NOMO-1 treated with dmso at 0.1 percent for 144 hours (cell line): ENCODE data around the gene SIGLEC7.

Source experiments
- DNase-seq: peaks from one replicate; lab custom pipeline; 2025; ENCODE audit not compliant: unreplicated experiment; lab: John Stamatoyannopoulos, UW

SIGLEC7 gene

GRCh38 chr19:51142119-51142518 lies at the start of gene SIGLEC7:
Gene SIGLEC7 (plus strand): TSS chr19:51142301. CDS start chr19:51142370, 69 bp downstream.
- DNase-seq: peak; percentile 11

GRCh38 chr19:51093101-51093500 lies 49.0 kb upstream of the SIGLEC7 start:
- no peak for DNase-seq

- DNase-seq: no peak
Observed at GRCh38 chr19:51093510-51094345, 48.4 kb upstream of the SIGLEC7 start.

GRCh38 chr19:51094696-51095279 lies 47.3 kb upstream of the SIGLEC7 start:
- no peak for DNase-seq

- DNase-seq: no peak
Observed at GRCh38 chr19:51096473-51097165, 45.5 kb upstream of the SIGLEC7 start.

GRCh38 chr19:51097166-51097738 lies 44.8 kb upstream of the SIGLEC7 start:
- no peak for DNase-seq

- no peak for DNase-seq
Observed at GRCh38 chr19:51097796-51098195, 44.3 kb upstream of the SIGLEC7 start.

- no peak for DNase-seq
Observed at GRCh38 chr19:51098365-51099046, 43.6 kb upstream of the SIGLEC7 start.

GRCh38 chr19:51099047-51099382 lies 43.1 kb upstream of the SIGLEC7 start:
- no peak for DNase-seq

GRCh38 chr19:51100601-51101000 lies 41.5 kb upstream of the SIGLEC7 start:
- no peak for DNase-seq

GRCh38 chr19:51101171-51101865 lies 40.8 kb upstream of the SIGLEC7 start:
- no peak for DNase-seq

GRCh38 chr19:51102991-51103390 lies 39.1 kb upstream of the SIGLEC7 start:
- no peak for DNase-seq

GRCh38 chr19:51103926-51104341 lies 38.2 kb upstream of the SIGLEC7 start:
- no peak for DNase-seq

GRCh38 chr19:51107406-51108065 lies 34.6 kb upstream of the SIGLEC7 start:
- no peak for DNase-seq

- peak; percentile 99 for DNase-seq
Observed at GRCh38 chr19:51108066-51108804, 33.9 kb upstream of the SIGLEC7 start, which contains the start of gene CTU1. Gene CTU1 (minus strand): TSS chr19:51108409. CDS start chr19:51104569, 3,840 bp downstream.

- DNase-seq: no peak
Observed at GRCh38 chr19:51108805-51109146, 33.3 kb upstream of the SIGLEC7 start.

GRCh38 chr19:51110666-51110971 lies 31.5 kb upstream of the SIGLEC7 start:
- no peak for DNase-seq

- no peak for DNase-seq
Observed at GRCh38 chr19:51111606-51112005, 30.5 kb upstream of the SIGLEC7 start.

GRCh38 chr19:51114087-51114729 lies 27.9 kb upstream of the SIGLEC7 start:
- peak; percentile 55 for DNase-seq
